GM23248 (cell line): ENCODE results near the gene MT1F.

Experiments used
- EZH2 ChIP-seq: fragments of 200-600 bp; sonication (generic); IDR thresholded peaks from 2 replicates; pipeline ENCODE4 v1.6.1; 2018; ENCODE audit warnings: antibody characterized with exemption, mild to moderate bottlenecking; ENCODE audit not compliant: insufficient read depth, poor library complexity, severe bottlenecking
- EZH2phosphoT487 ChIP-seq: fragments of 200-600 bp; sonication (generic); IDR thresholded peaks from 2 replicates; pipeline ENCODE4 v1.6.1; 2018; ENCODE audit warnings: antibody characterized with exemption, moderate library complexity, mild to moderate bottlenecking, low read depth; ENCODE audit not compliant: insufficient read depth

DNA sequence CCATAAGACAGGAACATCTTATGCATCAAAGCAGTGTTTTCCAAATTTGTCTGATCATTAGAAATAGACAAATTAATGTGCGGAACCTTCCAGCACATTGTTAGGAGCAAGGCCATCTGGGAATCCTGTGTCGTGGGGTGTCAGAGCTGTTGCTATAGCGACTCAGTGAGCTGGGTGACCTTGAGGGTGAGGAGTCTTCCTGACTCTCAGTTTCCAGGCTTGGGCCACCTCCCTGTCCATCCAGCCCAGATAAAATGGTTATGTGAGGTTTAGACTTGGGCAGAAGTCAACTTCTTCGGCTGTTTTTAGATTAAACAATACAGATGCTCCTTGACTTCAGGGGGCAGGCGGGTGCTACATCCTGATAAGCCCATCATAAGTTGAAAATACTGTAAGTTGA is 45.1 kb downstream of the MT1F start:
- TF ChIP-seq EZH2 (no peak), EZH2phosphoT487 (no peak)
